ENCODE data around the gene AARS2.
"Not testable (repeated sequence)": the region's sequence is repeated elsewhere in the genome, so short reads cannot be mapped to it uniquely, and the experiment has no call there.

Gene AARS2

GRCh38 chr6:44312901-44313788 lies at the start of gene AARS2:
TSS of gene AARS2 (minus strand) at chr6:44313347. CDS start at chr6:44313323, 24 bp downstream.
- peaks cover 32% of the 10 kb centered on the region for H3K4me1 Mint-ChIP-seq
- H3K27me3 Mint-ChIP-seq = peaks cover 10% of the 10 kb centered on the region
- ATAC-seq (replicated peaks; ENCODE audit: extremely low read depth, poor library complexity, severe bottlenecking) (peak; percentile 91), DNase-seq (ENCODE audit: low spot score in 2 of 2) (peak; percentile 85 to 96)
- peak within 1 kb of the TSS; percentile 93 for H3K27ac Mint-ChIP-seq (ENCODE audit: low read depth)
- H3K4me3 Mint-ChIP-seq = peak within 1 kb of the TSS; percentile 100
- H3K9me3 Mint-ChIP-seq = no peaks in the 10 kb centered on the region
- peaks cover 22% of the 10 kb centered on the region for H3K36me3 Mint-ChIP-seq (ENCODE audit: insufficient read depth)

- no peak for DNase-seq (ENCODE audit: low spot score in 2 of 2)
- Mint-ChIP-seq H3K4me1 (no peaks in the 10 kb centered on the region), H3K9me3 (no peaks in the 10 kb centered on the region), H3K27me3 (peaks cover 63% of the 10 kb centered on the region), H3K36me3 (ENCODE audit: insufficient read depth) (no peaks in the 10 kb centered on the region), H3K4me3 (no peak overlapping the region), H3K27ac (ENCODE audit: low read depth) (no peak overlapping the region)
- no peak for ATAC-seq (replicated peaks; ENCODE audit: extremely low read depth, poor library complexity, severe bottlenecking)
Observed at GRCh38 chr6:44361947-44362346, 48.8 kb upstream of the AARS2 start.

- H3K9me3 Mint-ChIP-seq = no peaks in the 10 kb centered on the region
- no peak overlapping the region for H3K27ac Mint-ChIP-seq (ENCODE audit: low read depth)
- H3K4me3 Mint-ChIP-seq = no peak overlapping the region
- H3K36me3 Mint-ChIP-seq (ENCODE audit: insufficient read depth) = no peaks in the 10 kb centered on the region
- no peaks in the 10 kb centered on the region for H3K4me1 Mint-ChIP-seq
- H3K27me3 Mint-ChIP-seq = peaks cover 70% of the 10 kb centered on the region
- no peak for ATAC-seq (replicated peaks; ENCODE audit: extremely low read depth, poor library complexity, severe bottlenecking)
- no peak for DNase-seq (ENCODE audit: low spot score in 2 of 2)
Observed at GRCh38 chr6:44359973-44360372, 46.8 kb upstream of the AARS2 start.

- ATAC-seq (replicated peaks; ENCODE audit: extremely low read depth, poor library complexity, severe bottlenecking) = no peak
Observed at GRCh38 chr6:44356487-44356886, 43.3 kb upstream of the AARS2 start.

GRCh38 chr6:44355640-44356039 lies 42.5 kb upstream of the AARS2 start:
- no peaks in the 10 kb centered on the region for H3K4me1 Mint-ChIP-seq
- no peak for DNase-seq (ENCODE audit: low spot score in 2 of 2)
- no peak overlapping the region for H3K27ac Mint-ChIP-seq (ENCODE audit: low read depth)
- no peaks in the 10 kb centered on the region for H3K9me3 Mint-ChIP-seq
- H3K27me3 Mint-ChIP-seq = peaks cover 41% of the 10 kb centered on the region
- ATAC-seq (replicated peaks; ENCODE audit: extremely low read depth, poor library complexity, severe bottlenecking) = no peak
- no peaks in the 10 kb centered on the region for H3K36me3 Mint-ChIP-seq (ENCODE audit: insufficient read depth)
- no peak overlapping the region for H3K4me3 Mint-ChIP-seq

More at GRCh38 chr6:44356487-44356886, 43.3 kb upstream of the AARS2 start:
- H3K9me3 Mint-ChIP-seq = no peaks in the 10 kb centered on the region
- no peak for DNase-seq (ENCODE audit: low spot score in 2 of 2)
- H3K27me3 Mint-ChIP-seq = peaks cover 46% of the 10 kb centered on the region
- H3K4me1 Mint-ChIP-seq = no peaks in the 10 kb centered on the region
- no peak overlapping the region for H3K4me3 Mint-ChIP-seq
- H3K36me3 Mint-ChIP-seq (ENCODE audit: insufficient read depth) = no peaks in the 10 kb centered on the region
- no peak overlapping the region for H3K27ac Mint-ChIP-seq (ENCODE audit: low read depth)

- Mint-ChIP-seq H3K27ac (ENCODE audit: low read depth) (no peak overlapping the region), H3K4me1 (no peaks in the 10 kb centered on the region), H3K36me3 (ENCODE audit: insufficient read depth) (no peaks in the 10 kb centered on the region), H3K9me3 (no peaks in the 10 kb centered on the region), H3K4me3 (no peak overlapping the region), H3K27me3 (peaks cover 29% of the 10 kb centered on the region)
- DNase-seq (ENCODE audit: low spot score in 2 of 2) (no peak), ATAC-seq (replicated peaks; ENCODE audit: extremely low read depth, poor library complexity, severe bottlenecking) (no peak)
Observed at GRCh38 chr6:44353336-44353735, 40.2 kb upstream of the AARS2 start.

GRCh38 chr6:44352259-44352658 lies 39.1 kb upstream of the AARS2 start:
- Mint-ChIP-seq H3K36me3 (ENCODE audit: insufficient read depth) (no peaks in the 10 kb centered on the region), H3K27ac (ENCODE audit: low read depth) (no peak overlapping the region), H3K27me3 (peaks cover 18% of the 10 kb centered on the region), H3K4me1 (no peaks in the 10 kb centered on the region), H3K4me3 (no peak overlapping the region), H3K9me3 (no peaks in the 10 kb centered on the region)
- ATAC-seq (replicated peaks; ENCODE audit: extremely low read depth, poor library complexity, severe bottlenecking) = no peak
- DNase-seq (ENCODE audit: low spot score in 2 of 2) = no peak

- H3K27me3 Mint-ChIP-seq; H3K4me3 Mint-ChIP-seq; H3K27ac Mint-ChIP-seq (ENCODE audit: low read depth); ATAC-seq (replicated peaks; ENCODE audit: extremely low read depth, poor library complexity, severe bottlenecking); H3K36me3 Mint-ChIP-seq (ENCODE audit: insufficient read depth); H3K4me1 Mint-ChIP-seq; DNase-seq (ENCODE audit: low spot score in 2 of 2); H3K9me3 Mint-ChIP-seq: not testable (repeated sequence)
Observed at GRCh38 chr6:44350650-44350994, 37.5 kb upstream of the AARS2 start.

GRCh38 chr6:44349904-44350649 lies 36.9 kb upstream of the AARS2 start:
- H3K27ac Mint-ChIP-seq (ENCODE audit: low read depth) = no peak overlapping the region
- no peak for ATAC-seq (replicated peaks; ENCODE audit: extremely low read depth, poor library complexity, severe bottlenecking)
- DNase-seq (ENCODE audit: low spot score in 2 of 2) = no peak
- H3K27me3 Mint-ChIP-seq = peaks cover 2% of the 10 kb centered on the region
- no peaks in the 10 kb centered on the region for H3K4me1 Mint-ChIP-seq
- H3K36me3 Mint-ChIP-seq (ENCODE audit: insufficient read depth) = no peaks in the 10 kb centered on the region
- no peak overlapping the region for H3K4me3 Mint-ChIP-seq
- no peaks in the 10 kb centered on the region for H3K9me3 Mint-ChIP-seq

- not testable (repeated sequence) for H3K4me1 Mint-ChIP-seq; H3K4me3 Mint-ChIP-seq; H3K36me3 Mint-ChIP-seq (ENCODE audit: insufficient read depth); DNase-seq (ENCODE audit: low spot score in 2 of 2); H3K9me3 Mint-ChIP-seq; H3K27ac Mint-ChIP-seq (ENCODE audit: low read depth); ATAC-seq (replicated peaks; ENCODE audit: extremely low read depth, poor library complexity, severe bottlenecking)
- H3K27me3 Mint-ChIP-seq = peaks cover 34% of the 10 kb centered on the region
Observed at GRCh38 chr6:44346818-44347217, 33.7 kb upstream of the AARS2 start.

- peaks cover 41% of the 10 kb centered on the region for H3K27me3 Mint-ChIP-seq
- no peak within 1 kb of the TSS for H3K27ac Mint-ChIP-seq (ENCODE audit: low read depth)
- ATAC-seq (replicated peaks; ENCODE audit: extremely low read depth, poor library complexity, severe bottlenecking) (no peak), DNase-seq (ENCODE audit: low spot score in 2 of 2) (no peak)
- no peaks in the 10 kb centered on the region for H3K36me3 Mint-ChIP-seq (ENCODE audit: insufficient read depth)
- H3K9me3 Mint-ChIP-seq = no peaks in the 10 kb centered on the region
- no peak within 1 kb of the TSS for H3K4me3 Mint-ChIP-seq
- no peaks in the 10 kb centered on the region for H3K4me1 Mint-ChIP-seq
Observed at GRCh38 chr6:44342489-44342888, 29.3 kb upstream of the AARS2 start, which contains the start of gene SPATS1. TSS of gene SPATS1 (plus strand) at chr6:44342650. CDS start at chr6:44343096, 446 bp downstream.

GRCh38 chr6:44342052-44342451 lies 28.9 kb upstream of the AARS2 start:
- no peak overlapping the region for H3K27ac Mint-ChIP-seq (ENCODE audit: low read depth)
- H3K4me3 Mint-ChIP-seq = no peak overlapping the region
- no peaks in the 10 kb centered on the region for H3K9me3 Mint-ChIP-seq
- DNase-seq (ENCODE audit: low spot score in 2 of 2) (no peak), ATAC-seq (replicated peaks; ENCODE audit: extremely low read depth, poor library complexity, severe bottlenecking) (no peak)
- H3K27me3 Mint-ChIP-seq = peaks cover 41% of the 10 kb centered on the region
- no peaks in the 10 kb centered on the region for H3K36me3 Mint-ChIP-seq (ENCODE audit: insufficient read depth)
- H3K4me1 Mint-ChIP-seq = no peaks in the 10 kb centered on the region

Measured in central memory CD8-positive, alpha-beta T cell (primary cell).